HCT116 (cell line): ENCODE results near the gene TCF12. TPM values are rescaled to one million over a fixed set of nuclear protein-coding genes. Genes with fewer than 3 reads are reported as not detected.

Source experiments
- ATAC-seq: fragments of 200-7000 bp; cut with Tn5 transposase; 2 replicates; pipeline ENCODE4 v1.9.1; 2020; ENCODE audit warnings: mild to moderate bottlenecking, moderate library complexity
- BruUV-seq: library from RNA; stranded (reverse); fragments of 400-500 nt; replicated peaks from 2 replicates; lab custom pipeline; 2021; lab: Mats Ljungman, UMichigan
- CTCF ChIA-PET: fragments of 300-600 bp; sonication (Branson Sonifier 250); formaldehyde crosslinking; loops from one replicate; lab custom pipeline; 2021; ENCODE audit warnings: antibody characterized with exemption; lab: Charles Lee
- POLR2A ChIA-PET: fragments of 300-600, 350-600 bp; sonication (Branson Sonifier 250); formaldehyde crosslinking; loops from one replicate; lab custom pipeline; 2021; ENCODE audit warnings: antibody characterized with exemption; lab: Charles Lee
- RAD21 ChIA-PET, 2 experiments: fragments of 300-600 bp; sonication (Branson Sonifier 250); formaldehyde crosslinking; loops; one replicate each; lab custom pipeline; 2023; ENCODE audit warnings: low total read pairs in 2 of 2; ENCODE audit not compliant: uncharacterized antibody in 2 of 2, unreplicated experiment in 2 of 2, low non-redundant PET in 1 of 2; lab: Charles Lee
- DNase-seq: peaks from one replicate; pipeline ENCODE4 v3.0.0-alpha.2; 2010; ENCODE audit warnings: low read depth, low spot score
- H2AFZ ChIP-seq: fragments of 200-600 bp; shearing (Covaris generic), sonication (generic); 2 replicates; pipeline ENCODE4 v1.6.1; 2017; ENCODE audit warnings: low read depth, mixed run types, mixed read lengths, antibody characterized with exemption, low read length; ENCODE audit not compliant: poor library complexity, severe bottlenecking
- H3K27ac ChIP-seq: 2 replicates; pipeline ENCODE4 v1.5.1; 2012; ENCODE audit warnings: low read depth, low read length
- H3K27me3 ChIP-seq: fragments of 200-600 bp; sonication (generic); 2 replicates; pipeline ENCODE4 v1.6.1; 2016; ENCODE audit warnings: mixed run types, low read length, mixed read lengths; ENCODE audit not compliant: insufficient read depth
- H3K36me3 ChIP-seq, 2 experiments: fragments of 200-500 bp in 1 of 2; fragments of 200-600 bp in 1 of 2; sonication (Bioruptor generic) in 1 of 2; sonication (generic) in 1 of 2; 2 replicates each; pipeline versions ENCODE4 v1.5.1 to v1.6.1; 2014 to 2016; ENCODE audit warnings: low read length in 2 of 2, inconsistent platforms in 1 of 2, mixed read lengths in 1 of 2, mixed run types in 1 of 2; ENCODE audit not compliant: insufficient read depth in 2 of 2, control insufficient read depth in 1 of 2
- H3K4me1 ChIP-seq, 2 experiments: fragments of 200-600 bp in 1 of 2; sonication (generic) in 1 of 2; 2 replicates each; pipeline versions ENCODE4 v1.5.1 to v1.6.1; 2012 to 2017; ENCODE audit warnings: low read length in 2 of 2, inconsistent platforms in 1 of 2, mild to moderate bottlenecking in 1 of 2, mixed read lengths in 1 of 2, mixed run types in 1 of 2, moderate library complexity in 1 of 2; ENCODE audit not compliant: insufficient read depth in 2 of 2, control insufficient read depth in 1 of 2
- H3K4me2 ChIP-seq: fragments of 200-600 bp; sonication (generic); 2 replicates; pipeline ENCODE4 v1.6.1; 2017; ENCODE audit warnings: mixed run types, low read length, mixed read lengths
- H3K4me3 ChIP-seq, 2 experiments: fragments of 200-600 bp in 1 of 2; sonication (generic) in 1 of 2; replicated peaks in 1 of 2; 2 replicates each; pipeline ENCODE4 v1.5.1; 2011 to 2016; ENCODE audit warnings: low read length in 2 of 2, control low read depth in 1 of 2, low read depth in 1 of 2, mild to moderate bottlenecking in 1 of 2, mixed read lengths in 1 of 2, mixed run types in 1 of 2
- H3K79me2 ChIP-seq: fragments of 200-600 bp; sonication (generic); 2 replicates; pipeline ENCODE4 v1.6.1; 2017; ENCODE audit warnings: mild to moderate bottlenecking, mixed run types, low read length, moderate library complexity, mixed read lengths; ENCODE audit not compliant: insufficient read depth
- H3K9ac ChIP-seq: fragments of 200-600 bp; sonication (generic); 2 replicates; pipeline ENCODE4 v1.6.1; 2016; ENCODE audit warnings: low read length, mixed read lengths
- H3K9me2 ChIP-seq: fragments of 200-600 bp; sonication (generic), shearing (Covaris generic); 2 replicates; pipeline ENCODE4 v1.6.1; 2017; ENCODE audit warnings: mixed run types, mild to moderate bottlenecking, moderate library complexity; ENCODE audit not compliant: insufficient read depth
- H3K9me3 ChIP-seq, 2 experiments: fragments of 200-500 bp in 1 of 2; fragments of 200-600 bp in 1 of 2; sonication (Bioruptor generic) in 1 of 2; sonication (generic) in 1 of 2; 2 replicates each; pipeline ENCODE4 v1.6.1; 2014 to 2017; ENCODE audit warnings: low read length in 2 of 2, mixed read lengths in 2 of 2, inconsistent platforms in 1 of 2, low read depth in 1 of 2, mild to moderate bottlenecking in 1 of 2, mixed run types in 1 of 2, moderate library complexity in 1 of 2; ENCODE audit not compliant: control insufficient read depth in 1 of 2, insufficient read depth in 1 of 2
- H4K20me1 ChIP-seq: fragments of 200-600 bp; sonication (generic), shearing (Covaris generic); 2 replicates; pipeline ENCODE4 v1.6.1; 2017; ENCODE audit warnings: mixed run types, mild to moderate bottlenecking, moderate library complexity; ENCODE audit not compliant: insufficient read depth
- EZH2 ChIP-seq: fragments of 200-600 bp; sonication (generic); IDR thresholded peaks from 2 replicates; pipeline ENCODE4 v1.6.1; 2017; ENCODE audit warnings: antibody characterized with exemption, mixed run types
- POLR2AphosphoS5 ChIP-seq: IDR thresholded peaks from 2 replicates; pipeline ENCODE4 v1.6.1; 2011; ENCODE audit warnings: mild to moderate bottlenecking, low read depth, low read length, moderate library complexity
- SP1 ChIP-seq: IDR thresholded peaks from 2 replicates; pipeline ENCODE4 v1.6.1; 2012; ENCODE audit warnings: low read depth
- ZBTB33 ChIP-seq: IDR thresholded peaks from 2 replicates; pipeline ENCODE4 v1.6.1; 2011; ENCODE audit warnings: mild to moderate bottlenecking, low read length, moderate library complexity; ENCODE audit not compliant: insufficient replicate concordance; ENCODE audit errors: extremely low read depth
- ZFX ChIP-seq: fragments of 450-650 bp; IDR thresholded peaks from 2 replicates; pipeline ENCODE4 v1.6.1; 2017
- intact Hi-C: fragments of 100-400 bp; cut with micrococcal nuclease; formaldehyde crosslinking; loops from 2 replicates; pipeline ENCODE4 v1.10.0; 2022
- total RNA-seq: library from RNA; stranded (reverse); gene quantifications from one replicate; pipeline ENCODE4 v1.2.1, GENCODE V29; 2021; ENCODE audit not compliant: unreplicated experiment
- TF ChIP-seq, protein P1 (sequence below): IDR thresholded peaks from 2 replicates; pipeline ENCODE4 v1.6.1; 2012; ENCODE audit warnings: low read depth
- TF ChIP-seq, protein P2 (sequence below): IDR thresholded peaks from 2 replicates; pipeline ENCODE4 v1.6.1; 2012
- TF ChIP-seq, protein P3 (sequence below): IDR thresholded peaks from 2 replicates; pipeline ENCODE4 v1.6.1; 2012

The TCF12 gene
- total RNA-seq, 1 experiment from 2014 or later, result 71.6 TPM

- CTCF ChIA-PET, result no interaction called here
- Histone ChIP-seq H3K9me3 (no peaks in the 10 kb centered on the region), H3K9me2 (no peaks in the 10 kb centered on the region), H2AFZ (no peak overlapping the region), H3K36me3 (no peaks in the 10 kb centered on the region), H3K4me2 (no peak overlapping the region), H3K27me3 (no peaks in the 10 kb centered on the region), H3K4me3 (no peak overlapping the region), H3K9ac (no peak overlapping the region), H3K27ac (no peak overlapping the region), H3K79me2 (peaks cover 82% of the 10 kb centered on the region), H4K20me1 (peaks cover 4% of the 10 kb centered on the region; the same call in 1 of the 2 replicates), H3K4me1 (no peaks in the 10 kb centered on the region)
- POLR2A ChIA-PET, result no interaction called here
- intact Hi-C loops, result no loop called here
- no TSS peak for BruUV-seq
- ATAC-seq (no peak), DNase-seq (no peak)
- RAD21 ChIA-PET, result no interaction called here
- TF ChIP-seq, protein P1, sequence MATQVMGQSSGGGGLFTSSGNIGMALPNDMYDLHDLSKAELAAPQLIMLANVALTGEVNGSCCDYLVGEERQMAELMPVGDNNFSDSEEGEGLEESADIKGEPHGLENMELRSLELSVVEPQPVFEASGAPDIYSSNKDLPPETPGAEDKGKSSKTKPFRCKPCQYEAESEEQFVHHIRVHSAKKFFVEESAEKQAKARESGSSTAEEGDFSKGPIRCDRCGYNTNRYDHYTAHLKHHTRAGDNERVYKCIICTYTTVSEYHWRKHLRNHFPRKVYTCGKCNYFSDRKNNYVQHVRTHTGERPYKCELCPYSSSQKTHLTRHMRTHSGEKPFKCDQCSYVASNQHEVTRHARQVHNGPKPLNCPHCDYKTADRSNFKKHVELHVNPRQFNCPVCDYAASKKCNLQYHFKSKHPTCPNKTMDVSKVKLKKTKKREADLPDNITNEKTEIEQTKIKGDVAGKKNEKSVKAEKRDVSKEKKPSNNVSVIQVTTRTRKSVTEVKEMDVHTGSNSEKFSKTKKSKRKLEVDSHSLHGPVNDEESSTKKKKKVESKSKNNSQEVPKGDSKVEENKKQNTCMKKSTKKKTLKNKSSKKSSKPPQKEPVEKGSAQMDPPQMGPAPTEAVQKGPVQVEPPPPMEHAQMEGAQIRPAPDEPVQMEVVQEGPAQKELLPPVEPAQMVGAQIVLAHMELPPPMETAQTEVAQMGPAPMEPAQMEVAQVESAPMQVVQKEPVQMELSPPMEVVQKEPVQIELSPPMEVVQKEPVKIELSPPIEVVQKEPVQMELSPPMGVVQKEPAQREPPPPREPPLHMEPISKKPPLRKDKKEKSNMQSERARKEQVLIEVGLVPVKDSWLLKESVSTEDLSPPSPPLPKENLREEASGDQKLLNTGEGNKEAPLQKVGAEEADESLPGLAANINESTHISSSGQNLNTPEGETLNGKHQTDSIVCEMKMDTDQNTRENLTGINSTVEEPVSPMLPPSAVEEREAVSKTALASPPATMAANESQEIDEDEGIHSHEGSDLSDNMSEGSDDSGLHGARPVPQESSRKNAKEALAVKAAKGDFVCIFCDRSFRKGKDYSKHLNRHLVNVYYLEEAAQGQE, result no peak
- TF ChIP-seq ZBTB33 (no peak), SP1 (no peak), EZH2 (no peak), POLR2AphosphoS5 (no peak), ZFX (no peak)
- TF ChIP-seq, protein P2, sequence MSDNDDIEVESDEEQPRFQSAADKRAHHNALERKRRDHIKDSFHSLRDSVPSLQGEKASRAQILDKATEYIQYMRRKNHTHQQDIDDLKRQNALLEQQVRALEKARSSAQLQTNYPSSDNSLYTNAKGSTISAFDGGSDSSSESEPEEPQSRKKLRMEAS, result no peak
- TF ChIP-seq, protein P3, sequence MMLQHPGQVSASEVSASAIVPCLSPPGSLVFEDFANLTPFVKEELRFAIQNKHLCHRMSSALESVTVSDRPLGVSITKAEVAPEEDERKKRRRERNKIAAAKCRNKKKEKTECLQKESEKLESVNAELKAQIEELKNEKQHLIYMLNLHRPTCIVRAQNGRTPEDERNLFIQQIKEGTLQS, result no peak
Observed at GRCh38 chr15:57053470-57053869, 135.0 kb downstream of the TCF12 start.
